GM19025 (cell line): ENCODE data around the gene RAC2.

Source experiments
- ATAC-seq: cut with Tn5 transposase; IDR thresholded peaks from one replicate; pipeline ENCODE4 v1.9.1; 2021; ENCODE audit warnings: mild to moderate bottlenecking, low read depth, moderate library complexity; ENCODE audit not compliant: unreplicated experiment

The RAC2 gene

DNA sequence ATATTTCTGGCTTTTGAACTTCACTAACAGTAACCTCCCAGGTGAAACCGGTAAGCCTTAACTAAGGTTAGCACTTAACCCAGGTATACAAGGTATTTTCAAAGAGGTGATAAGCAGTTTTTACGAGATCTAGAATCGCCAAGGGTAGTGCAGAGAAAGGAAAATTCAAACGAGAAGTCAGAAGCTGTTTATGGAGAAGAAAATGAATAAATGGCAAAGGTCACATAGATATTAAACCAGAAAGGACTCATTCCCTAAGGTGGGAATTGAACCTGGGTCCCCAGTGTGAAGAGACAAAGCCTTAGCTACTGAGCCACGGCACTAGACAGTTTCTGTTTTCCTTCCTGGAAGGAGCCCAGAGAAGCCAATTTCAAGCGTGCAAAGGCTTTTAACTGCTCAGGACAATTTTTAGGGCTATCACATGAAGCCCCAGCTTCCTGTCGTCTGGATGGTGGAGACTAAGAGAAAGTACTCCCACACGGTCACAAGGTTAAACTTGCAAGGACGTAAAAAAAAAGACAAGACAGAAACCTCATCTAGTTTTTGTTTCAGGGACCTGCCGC is 50.4 kb downstream of the RAC2 start:
- ATAC-seq = no peak

DNA sequence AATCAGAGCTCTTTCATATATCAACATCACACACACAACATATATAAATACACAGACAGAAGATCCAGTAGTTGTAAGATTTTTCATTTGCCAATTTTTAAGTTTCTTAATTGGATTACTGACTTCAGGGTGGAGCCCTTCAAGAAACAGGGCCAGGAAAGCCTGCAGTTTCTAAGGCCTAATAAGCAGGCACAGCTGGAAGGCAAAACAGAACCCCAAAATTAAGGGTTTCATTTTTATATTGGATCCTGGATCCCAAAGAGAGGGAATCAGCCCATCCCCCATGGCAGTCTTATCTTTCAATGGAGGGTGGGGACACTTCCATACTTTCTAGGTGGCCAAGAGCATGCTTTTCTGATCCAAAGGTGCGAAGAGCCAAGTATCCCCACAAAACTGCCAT is 51.3 kb downstream of the RAC2 start:
- ATAC-seq = no peak

DNA sequence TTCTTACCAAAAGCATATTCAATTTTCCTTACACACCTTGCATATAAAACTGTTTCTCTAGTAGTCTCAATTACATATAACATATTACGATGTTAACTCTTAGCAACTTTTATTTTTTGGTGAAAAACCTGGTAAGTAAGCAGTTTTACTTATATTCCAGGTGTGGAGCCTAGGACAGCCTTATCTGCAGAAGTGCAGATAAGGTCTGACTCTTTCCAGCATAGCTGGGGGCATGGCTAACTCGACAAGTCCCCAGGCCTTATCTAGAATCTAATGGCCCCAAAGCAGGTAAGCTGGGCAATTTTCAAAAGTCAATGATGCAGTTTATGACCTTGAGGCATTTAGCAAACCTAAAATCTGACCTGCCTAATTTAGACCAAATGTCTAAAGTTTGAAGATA is 51.9 kb downstream of the RAC2 start:
- ATAC-seq = no peak

DNA sequence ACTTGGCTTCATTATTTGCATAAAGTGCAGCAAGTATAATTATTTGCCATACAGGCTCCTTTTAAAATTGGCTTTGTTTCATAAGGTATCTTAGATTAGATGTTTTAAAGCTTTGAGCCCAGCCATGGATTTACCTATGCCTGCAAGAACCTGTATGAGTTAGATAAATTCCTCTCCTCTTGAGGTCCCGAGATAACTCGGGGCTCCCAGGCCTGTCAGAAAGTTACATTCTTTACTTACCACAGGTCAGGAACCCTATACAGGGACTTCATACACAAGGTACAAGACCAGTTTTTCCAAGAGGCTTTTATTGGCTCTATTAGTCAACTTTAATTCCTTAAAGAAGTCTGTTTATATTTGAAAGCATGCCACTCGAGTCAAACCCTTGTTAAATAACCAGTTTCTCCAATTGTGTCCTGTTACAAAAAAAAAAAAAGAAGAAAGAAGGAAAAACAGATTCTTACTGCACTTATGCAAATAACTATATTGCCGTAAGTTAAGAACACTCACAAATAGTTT is 53.7 kb downstream of the RAC2 start:
- ATAC-seq = no peak

DNA sequence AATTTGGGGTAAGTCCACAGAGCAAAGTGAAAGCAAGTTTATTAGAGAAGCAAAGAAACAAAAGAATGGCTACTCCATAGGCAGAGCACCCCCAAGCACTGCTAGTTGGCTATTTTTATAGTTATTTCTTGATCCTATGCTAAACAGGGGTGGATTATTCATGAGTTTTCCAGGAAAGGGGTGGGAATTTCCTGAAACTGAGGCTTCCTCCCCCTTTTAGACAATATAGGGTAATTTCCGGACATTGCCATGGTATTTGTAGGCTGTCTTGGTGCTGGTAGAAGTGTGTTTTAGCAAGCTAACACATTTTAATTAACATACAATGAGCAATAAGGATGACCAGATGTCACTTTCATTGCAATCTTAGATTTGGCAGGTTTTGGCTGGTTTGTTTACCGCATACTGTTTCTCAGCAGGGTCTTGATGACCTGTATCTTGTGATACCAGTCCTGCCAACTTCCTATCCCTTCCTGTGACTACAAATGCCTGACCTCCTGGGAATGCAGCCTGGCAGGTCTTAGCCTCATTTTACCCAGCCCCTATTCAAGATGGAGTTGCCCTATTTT is 55.1 kb downstream of the RAC2 start:
- ATAC-seq = no peak

DNA sequence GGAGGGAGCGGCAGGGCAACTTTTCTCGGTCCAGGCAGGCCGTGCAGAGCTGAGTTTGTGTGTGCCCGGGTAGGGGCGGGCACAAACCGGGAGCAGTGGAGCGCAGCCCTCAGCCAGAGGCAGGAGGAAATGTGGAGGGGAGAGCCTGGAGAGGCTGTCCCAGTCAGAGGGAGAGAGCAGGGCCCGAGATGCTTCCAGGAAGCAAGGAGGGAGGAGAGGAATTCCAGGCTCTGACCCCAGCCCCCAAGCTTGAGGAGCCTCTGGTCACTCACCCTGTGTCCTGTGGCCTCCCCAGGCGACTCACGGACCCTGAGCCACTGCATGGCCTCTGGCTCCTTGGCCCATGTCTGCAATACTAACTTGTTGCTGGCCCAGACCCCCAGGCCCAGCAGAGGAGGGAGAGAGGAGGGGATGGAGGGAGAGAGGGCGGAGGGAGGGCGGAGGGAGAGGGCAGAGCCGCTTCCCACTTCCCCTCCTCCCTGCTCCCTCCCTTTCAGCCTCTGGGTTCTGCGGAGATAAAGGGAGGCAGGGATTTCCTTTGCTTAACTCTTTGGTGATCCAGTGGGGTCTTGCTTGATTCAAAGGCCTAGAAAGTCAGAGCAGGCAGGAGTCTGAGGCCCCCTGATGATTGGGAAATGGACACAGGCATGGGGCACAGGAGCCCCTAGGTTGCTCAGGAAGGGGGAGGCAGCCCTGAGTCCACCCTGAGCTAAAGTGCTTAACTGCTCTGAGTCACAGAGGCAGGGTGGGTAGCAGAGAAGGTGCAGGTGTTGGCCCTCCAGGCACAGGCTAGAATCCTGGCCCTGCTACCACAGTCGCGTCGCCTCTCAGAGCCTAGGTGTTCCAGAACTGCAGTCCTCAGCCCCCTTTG is 55.9 kb downstream of the RAC2 start, which contains the start of gene C1QTNF6:
Gene C1QTNF6 (minus strand): TSS at position 357 of the 871 bp plus-strand sequence. CDS start 34 bp downstream, at position 323.
- ATAC-seq = no peak

DNA sequence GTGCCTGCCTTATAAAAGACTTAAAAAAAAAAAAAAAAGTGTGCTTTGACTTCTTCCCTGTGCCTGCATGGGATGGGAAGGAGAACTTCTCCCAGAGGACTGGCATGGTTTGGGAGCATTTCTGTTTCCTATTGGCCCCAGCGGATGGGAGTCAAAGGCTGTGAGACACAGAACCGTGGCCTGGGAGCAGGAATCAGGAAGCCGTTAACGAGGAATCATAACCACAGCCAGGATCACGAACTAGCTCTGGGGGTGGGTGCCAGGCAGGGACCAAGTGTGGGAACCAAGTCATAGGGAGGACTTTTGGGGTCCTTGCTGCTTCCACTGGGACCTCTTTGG is 56.5 kb downstream of the RAC2 start:
- ATAC-seq = no peak

DNA sequence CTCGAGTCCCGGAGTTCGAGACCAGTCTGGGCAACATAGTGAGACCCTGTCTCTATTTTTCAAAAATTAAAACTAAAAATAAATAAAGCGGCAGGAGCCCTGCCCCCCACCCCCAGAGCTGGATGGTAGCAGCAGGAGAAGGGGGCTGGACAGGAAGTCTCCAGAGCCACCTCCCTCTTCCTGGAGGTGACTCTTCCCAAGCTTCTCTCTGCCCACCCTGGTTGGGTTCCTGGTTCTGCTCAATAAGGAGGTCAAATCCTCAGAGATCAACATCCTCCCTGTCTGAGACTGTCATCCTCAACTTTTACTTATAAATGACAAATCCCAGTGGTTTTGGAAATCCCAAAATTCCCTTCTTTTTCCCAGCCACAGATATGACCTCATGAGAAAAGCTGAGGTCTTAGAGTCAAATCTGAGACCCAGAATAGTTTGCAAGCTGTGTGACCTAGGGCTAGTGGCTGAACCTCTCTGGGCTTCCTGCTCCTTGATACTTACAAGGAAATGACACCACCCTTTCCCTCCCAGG is 57.0 kb downstream of the RAC2 start:
- no peak for ATAC-seq

DNA sequence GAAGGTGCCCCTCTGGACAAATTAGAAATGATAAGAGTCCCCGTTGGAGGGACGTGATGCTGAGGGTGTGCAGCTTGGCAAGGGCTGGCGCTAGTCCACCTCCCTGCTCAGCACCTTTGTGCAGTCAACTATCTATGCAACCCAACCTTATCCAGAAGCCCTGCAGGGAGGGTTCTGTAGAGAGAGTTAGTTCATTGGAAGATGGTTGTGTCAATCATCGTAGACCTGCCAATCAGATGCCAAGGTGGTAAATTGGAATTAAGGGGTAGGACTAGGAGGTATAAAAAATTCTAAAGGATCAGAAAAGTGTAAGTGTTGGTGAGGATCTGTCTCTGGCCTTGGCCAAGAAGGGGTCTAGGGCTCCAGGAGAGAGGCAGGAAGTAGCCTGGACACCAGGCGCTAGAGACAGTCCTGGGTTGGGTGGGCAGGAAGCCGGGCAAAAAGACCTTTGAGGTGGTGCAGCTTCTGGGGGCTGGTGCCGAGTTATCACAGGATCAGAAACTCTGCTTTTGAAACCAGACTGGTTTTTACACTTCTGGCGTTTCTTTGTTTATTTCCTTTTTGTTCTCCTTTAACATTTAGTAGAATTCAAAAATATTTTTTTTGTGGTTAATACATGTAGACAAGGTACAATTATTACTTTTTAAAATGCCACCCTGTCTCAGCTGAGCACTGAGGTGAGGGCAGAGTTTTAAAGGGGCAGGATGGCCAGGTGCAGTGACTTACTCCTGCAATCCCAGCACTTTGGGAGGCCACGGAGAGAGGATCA is 57.7 kb downstream of the RAC2 start:
- ATAC-seq = no peak

DNA sequence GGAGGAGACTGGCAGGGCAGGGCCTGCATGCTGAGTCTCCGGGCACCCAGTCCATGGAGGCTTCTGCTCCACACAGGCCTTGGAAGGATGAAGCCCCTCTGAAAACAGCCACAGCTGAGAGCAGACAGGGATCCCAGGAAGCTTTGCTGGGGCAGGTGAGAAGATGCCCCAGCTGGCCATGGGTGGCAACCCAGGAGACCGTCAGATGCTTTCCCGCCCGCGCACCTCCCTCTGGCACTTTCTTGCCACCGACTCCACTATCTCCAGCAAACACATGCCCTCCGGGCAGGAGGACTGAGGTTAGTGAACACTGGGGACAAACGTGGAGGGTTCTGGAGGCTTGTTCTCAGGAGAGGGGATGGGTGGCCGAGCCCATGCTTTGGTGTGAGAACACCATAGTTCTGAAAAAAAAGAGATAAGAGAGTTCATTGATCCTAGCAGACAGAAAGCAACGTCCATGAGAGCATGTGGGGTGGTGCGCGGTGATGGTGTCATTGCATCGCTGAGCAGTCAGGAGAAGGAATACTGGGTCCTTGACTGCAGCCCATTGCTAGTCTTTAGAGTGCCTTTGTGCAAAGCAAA is 58.3 kb downstream of the RAC2 start:
- ATAC-seq = no peak

DNA sequence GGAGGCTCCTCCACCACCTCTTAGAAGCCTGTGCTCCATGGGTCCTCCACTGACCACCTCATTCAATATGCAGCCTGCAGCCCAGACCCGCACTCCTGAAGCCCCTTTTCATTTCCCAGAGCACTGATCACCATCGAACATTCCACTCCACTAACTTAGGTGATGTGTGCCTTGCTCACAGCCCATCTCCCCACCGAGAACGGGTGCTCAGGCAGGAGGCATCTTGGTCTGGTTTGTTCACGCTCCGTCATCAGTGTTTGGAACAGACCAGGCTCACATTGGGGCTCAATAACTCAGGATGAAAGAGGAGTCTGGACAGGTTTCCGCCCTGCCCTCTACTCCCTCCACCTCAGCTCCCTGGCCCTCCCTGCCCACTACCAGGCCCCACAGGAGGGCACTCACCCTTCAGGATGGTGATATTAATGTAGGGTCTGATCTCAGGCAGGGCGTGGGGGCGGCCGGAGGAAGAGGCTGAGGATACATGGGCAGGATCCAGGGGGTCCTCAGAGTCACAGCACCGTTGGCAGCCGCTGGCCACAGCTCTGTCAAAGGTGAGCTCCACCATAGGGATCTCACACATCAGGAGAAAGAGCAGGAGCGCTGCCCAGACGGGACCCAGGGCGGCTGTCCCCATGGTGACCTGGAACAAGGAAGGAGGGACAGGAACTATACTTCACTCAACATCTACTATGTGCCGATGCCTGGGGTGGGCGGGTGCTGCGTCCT is 59.1 kb downstream of the RAC2 start:
- no peak for ATAC-seq

DNA sequence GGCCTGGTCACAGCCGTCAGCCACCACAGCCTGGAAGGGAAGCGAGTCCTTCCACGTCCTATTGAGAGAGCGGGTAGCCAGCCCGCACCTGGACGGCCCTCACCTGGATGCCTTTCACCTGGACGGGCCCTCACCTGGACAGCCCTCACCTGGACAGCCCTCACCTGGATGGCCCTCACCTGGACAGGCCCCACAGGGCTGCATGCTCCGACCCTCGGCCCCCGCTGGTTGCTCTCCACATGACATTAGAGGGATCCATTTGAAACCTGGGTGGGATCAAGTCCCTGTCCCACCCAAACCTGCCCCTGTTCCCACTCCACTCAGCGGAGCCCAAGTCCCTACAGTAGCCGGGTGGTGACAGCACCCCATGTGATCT is 59.7 kb downstream of the RAC2 start:
- no peak for ATAC-seq

DNA sequence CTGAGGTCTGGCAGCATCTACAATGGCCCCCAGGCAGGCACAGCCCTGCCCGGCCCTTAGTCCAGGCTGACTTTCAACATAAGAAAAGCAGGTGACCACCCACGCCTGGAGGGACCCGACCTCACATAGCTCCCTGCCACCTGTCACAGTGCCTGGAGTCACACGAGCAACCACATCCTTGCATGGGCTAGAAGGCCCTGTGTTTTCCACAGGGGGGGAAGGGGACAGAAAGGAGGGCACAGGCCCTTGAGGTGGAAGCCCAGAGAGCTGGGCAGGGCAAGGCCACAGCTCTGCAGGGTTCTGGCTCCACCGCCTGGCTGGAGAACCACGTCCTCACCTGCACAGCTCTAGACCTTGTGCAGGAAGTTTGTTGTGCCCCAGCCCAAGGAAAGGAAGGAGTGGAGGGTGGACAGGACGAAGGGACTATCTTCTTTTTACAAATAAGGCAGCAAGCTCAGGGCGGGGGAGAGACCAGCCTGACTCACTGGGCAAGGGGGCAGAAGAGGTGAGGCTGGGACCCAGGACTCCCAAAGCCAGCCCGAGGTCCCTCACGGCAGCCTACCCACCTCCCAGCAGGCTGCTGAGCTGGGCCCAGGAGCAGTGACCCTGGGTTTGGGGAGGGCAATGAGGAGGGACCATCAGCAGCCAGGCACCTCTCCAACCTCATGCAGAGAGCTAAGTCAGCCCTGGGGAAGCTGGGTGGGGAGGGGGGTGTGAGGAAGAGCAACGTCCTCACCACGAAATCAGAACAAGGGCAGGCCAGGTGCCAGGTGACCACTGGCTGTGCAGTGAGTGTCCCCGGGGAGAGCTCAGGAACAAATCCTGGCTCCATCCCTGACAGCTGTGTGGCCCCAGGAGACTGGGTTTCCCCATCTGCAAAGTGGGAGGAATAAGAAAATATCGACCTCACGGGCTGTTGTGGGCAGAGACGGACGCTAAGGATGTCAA is 60.4 kb downstream of the RAC2 start:
- ATAC-seq = no peak

DNA sequence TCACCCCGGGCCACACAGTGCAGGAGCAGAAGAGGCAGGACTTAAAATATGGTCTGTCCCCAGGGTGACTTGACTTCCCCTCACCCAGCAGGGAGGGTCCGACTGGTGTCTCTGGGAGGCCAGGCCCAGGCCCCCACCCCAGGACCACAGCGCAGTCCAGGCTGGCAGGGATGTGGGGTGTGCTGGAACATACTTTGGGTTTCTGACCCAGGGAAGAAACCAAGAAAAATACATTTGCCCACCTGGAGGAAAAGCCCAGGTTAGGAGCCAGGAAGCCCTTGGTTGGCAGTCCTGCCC is 61.2 kb downstream of the RAC2 start:
- ATAC-seq = no peak

DNA sequence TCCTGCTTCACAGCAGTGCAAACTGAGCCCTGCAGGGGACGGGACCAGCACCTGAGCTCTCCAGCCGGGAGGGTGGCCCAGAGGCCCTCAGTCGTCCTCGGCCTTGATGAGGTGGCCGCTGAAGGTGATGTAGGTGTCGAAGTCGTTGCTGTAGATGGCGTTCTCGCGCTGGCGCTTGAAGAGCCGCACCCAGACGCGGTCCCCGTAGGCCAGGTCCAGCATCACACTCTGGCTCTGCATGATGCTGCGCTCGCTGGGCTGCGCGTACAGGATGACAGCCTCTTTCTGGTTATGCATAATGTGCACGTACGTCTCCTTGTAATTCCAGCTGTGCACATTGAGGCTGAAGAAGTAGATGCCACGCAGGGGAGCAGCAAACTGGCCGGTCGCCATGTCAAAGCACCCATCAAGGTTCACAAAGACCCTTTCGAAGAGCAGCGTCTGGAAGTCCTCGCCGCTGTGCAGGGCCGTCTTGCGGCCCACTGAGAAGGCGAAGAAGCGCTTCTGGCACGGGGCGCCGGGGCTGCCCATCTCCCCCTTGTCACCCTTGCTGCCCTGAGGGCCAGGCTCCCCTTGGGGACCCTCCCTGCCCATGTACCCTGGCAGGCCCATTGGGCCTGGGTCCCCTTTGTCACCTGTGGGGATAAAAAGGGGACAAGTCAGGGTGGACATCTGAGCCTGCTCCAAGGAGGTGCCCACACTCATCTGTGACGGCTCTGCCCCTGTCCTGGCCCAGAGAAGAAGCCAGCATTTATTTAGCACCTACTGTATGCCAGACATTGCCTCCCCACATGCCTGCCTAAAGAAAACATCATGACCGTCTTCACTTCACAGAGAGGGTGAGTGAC is 61.7 kb downstream of the RAC2 start:
- no peak for ATAC-seq

DNA sequence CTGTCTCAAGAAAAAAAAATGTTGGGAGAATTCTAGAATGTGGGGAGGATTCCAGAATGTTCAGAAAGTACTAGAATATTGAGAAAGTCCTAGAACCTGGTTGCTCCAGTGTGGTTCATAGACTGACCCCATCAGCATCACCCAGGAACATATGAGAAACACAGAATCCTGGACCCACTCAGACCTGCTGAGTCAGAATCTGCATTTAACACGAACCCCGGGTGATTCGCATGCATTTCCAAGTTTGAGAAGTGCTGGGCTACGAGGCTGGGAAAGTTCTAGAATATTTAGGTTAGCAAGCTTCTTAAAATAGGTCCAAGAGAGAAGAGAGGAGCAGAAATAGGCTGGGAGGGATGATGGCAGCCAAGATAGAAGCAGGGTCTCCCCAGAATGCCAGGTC is 62.4 kb downstream of the RAC2 start:
- ATAC-seq = no peak

DNA sequence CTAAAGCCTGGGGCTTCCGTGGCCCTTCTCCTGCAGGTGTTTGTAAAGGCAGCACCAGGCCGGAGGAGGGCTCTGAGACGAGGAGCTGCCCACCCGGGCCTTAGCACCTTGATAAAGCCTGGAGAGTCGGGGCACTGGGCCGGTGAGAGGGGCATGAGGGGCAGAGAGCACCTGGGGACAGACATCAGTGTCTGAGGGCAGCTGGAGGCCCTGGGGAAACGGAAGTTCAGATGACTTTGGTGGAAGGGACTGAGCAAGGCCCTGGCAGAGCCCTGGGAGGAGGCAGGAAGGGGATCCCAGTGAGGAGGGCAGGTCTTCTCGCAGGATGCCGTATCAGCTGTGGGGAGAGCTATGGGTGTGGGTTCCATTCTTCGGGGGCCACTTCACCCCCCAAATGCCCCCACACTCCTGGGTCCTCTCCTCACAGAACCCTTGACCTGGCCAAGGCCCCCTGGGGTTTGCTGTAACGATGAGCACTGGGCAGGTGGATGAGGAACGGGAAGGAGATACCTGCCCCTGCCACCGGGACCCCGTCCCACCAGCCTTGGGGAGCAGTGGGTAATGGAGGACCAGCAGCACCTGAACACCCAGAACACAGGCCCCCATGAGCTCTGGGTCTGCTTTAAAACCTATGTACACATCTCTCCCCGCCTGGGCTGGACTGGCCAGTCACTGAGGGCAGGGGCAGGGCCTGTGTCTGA is 63.4 kb downstream of the RAC2 start:
- no peak for ATAC-seq
